SU-DHL-6 (cell line): ENCODE measurements around the gene RAB40B.

ENCODE experiments used
- H2AFZ ChIP-seq: fragments of 200-600 bp; sonication (generic); 2 replicates; pipeline ENCODE4 v1.6.1; 2014; ENCODE audit warnings: low read depth, mild to moderate bottlenecking, moderate library complexity, mixed read lengths, antibody characterized with exemption, low read length; ENCODE audit not compliant: severe bottlenecking
- H3F3A ChIP-seq: fragments of 200-600 bp; shearing (Covaris generic); 2 replicates; pipeline ENCODE4 v1.6.0; 2016; ENCODE audit warnings: antibody characterized with exemption, mild to moderate bottlenecking; ENCODE audit not compliant: insufficient read depth
- H3K27ac ChIP-seq: fragments of 200-600 bp; sonication (generic); 2 replicates; pipeline ENCODE4 v1.5.1; 2016; ENCODE audit warnings: low read depth, mild to moderate bottlenecking, low read length, moderate library complexity, mixed read lengths
- H3K27me3 ChIP-seq: fragments of 200-600 bp; sonication (generic), shearing (Covaris generic); 2 replicates; pipeline ENCODE4 v1.6.0; 2014; ENCODE audit warnings: mild to moderate bottlenecking, low read length
- H3K36me3 ChIP-seq: fragments of 200-600 bp; sonication (generic); 2 replicates; pipeline ENCODE4 v1.6.1; 2014; ENCODE audit warnings: mild to moderate bottlenecking, low read length, mixed read lengths
- H3K4me2 ChIP-seq: fragments of 300-600, 200-600 bp; shearing (Covaris generic), sonication (generic); 2 replicates; pipeline ENCODE4 v1.6.0; 2014; ENCODE audit warnings: low read length, low read depth, mild to moderate bottlenecking; ENCODE audit not compliant: poor library complexity, severe bottlenecking
- H3K4me3 ChIP-seq: fragments of 200-600 bp; sonication (generic); 2 replicates; pipeline ENCODE4 v1.5.1; 2014; ENCODE audit warnings: antibody characterized with exemption, low read length, mild to moderate bottlenecking, mixed read lengths; ENCODE audit not compliant: insufficient read depth, poor library complexity, severe bottlenecking
- H3K79me2 ChIP-seq: fragments of 200-600 bp; sonication (generic); 2 replicates; pipeline ENCODE4 v1.6.1; 2014; ENCODE audit warnings: mild to moderate bottlenecking, low read length, moderate library complexity; ENCODE audit not compliant: insufficient read depth
- H3K9ac ChIP-seq: fragments of 200-600 bp; sonication (generic); 2 replicates; pipeline ENCODE4 v1.7.0; 2014; ENCODE audit warnings: mild to moderate bottlenecking, low read length
- H3K9me2 ChIP-seq: fragments of 200-600 bp; sonication (generic); replicated peaks from 2 replicates; pipeline ENCODE4 v1.6.1; 2014; ENCODE audit warnings: low read length; ENCODE audit not compliant: insufficient read depth
- H3K9me3 ChIP-seq: fragments of 200-600 bp; sonication (generic); 2 replicates; pipeline ENCODE4 v1.6.1; 2014; ENCODE audit warnings: low read length, mixed read lengths; ENCODE audit not compliant: insufficient read depth
- H4K20me1 ChIP-seq: fragments of 200-600 bp; sonication (generic); 2 replicates; pipeline ENCODE4 v1.6.1; 2014; ENCODE audit warnings: low read depth, mild to moderate bottlenecking, antibody characterized with exemption, low read length, moderate library complexity, mixed read lengths
- CTCF ChIP-seq: fragments of 200-600 bp; sonication (generic); IDR thresholded peaks from one replicate; pipeline ENCODE4 v1.5.1; 2017; ENCODE audit warnings: antibody characterized with exemption, mild to moderate bottlenecking, low read length, moderate library complexity; ENCODE audit not compliant: insufficient read depth, poor library complexity, severe bottlenecking
- EZH2phosphoT487 ChIP-seq: fragments of 200-600 bp; sonication (generic), shearing (Covaris generic); conservative IDR thresholded peaks from 2 replicates; pipeline ENCODE4 v1.6.1; 2018; ENCODE audit warnings: mild to moderate bottlenecking, antibody characterized with exemption, low read length, moderate library complexity, mixed read lengths

Gene RAB40B

GRCh38 chr17:82702231-82702927, 3.9 kb upstream of the RAB40B start:
- Histone ChIP-seq H4K20me1 (no peaks in the 10 kb centered on the region), H3K27ac (no peak overlapping the region), H3K36me3 (no peaks in the 10 kb centered on the region), H3K27me3 (no peaks in the 10 kb centered on the region), H3K9me2 (no peaks in the 10 kb centered on the region), H3K9me3 (no peaks in the 10 kb centered on the region), H3K4me2 (no peak overlapping the region), H3K9ac (no peak overlapping the region), H3K4me3 (no peak overlapping the region), H3K79me2 (no peaks in the 10 kb centered on the region), H3F3A (no peaks in the 10 kb centered on the region), H2AFZ (no peak overlapping the region)
- no peak for TF ChIP-seq EZH2phosphoT487
- TF ChIP-seq CTCF = no peak

GRCh38 chr17:82699551-82699950, 1.1 kb upstream of the RAB40B start:
- Histone ChIP-seq H3K9me3 (peaks cover 5% of the 10 kb centered on the region; the same call in 1 of the 2 replicates), H3K27ac (no peak overlapping the region), H3K4me3 (no peak overlapping the region), H3K36me3 (no peaks in the 10 kb centered on the region), H2AFZ (no peak overlapping the region), H3K4me2 (no peak overlapping the region), H4K20me1 (no peaks in the 10 kb centered on the region), H3K9ac (no peak overlapping the region), H3K9me2 (no peaks in the 10 kb centered on the region), H3K79me2 (no peaks in the 10 kb centered on the region), H3F3A (no peaks in the 10 kb centered on the region), H3K27me3 (no peaks in the 10 kb centered on the region)
- TF ChIP-seq EZH2phosphoT487 (no peak), CTCF (no peak)

GRCh38 chr17:82698974-82699442, 510 bp upstream of the RAB40B start:
- Histone ChIP-seq H3K27me3 (no peaks in the 10 kb centered on the region), H3K9me2 (no peaks in the 10 kb centered on the region), H3K9me3 (peaks cover 10% of the 10 kb centered on the region), H3K9ac (no peak overlapping the region), H3F3A (no peaks in the 10 kb centered on the region), H4K20me1 (no peaks in the 10 kb centered on the region), H3K79me2 (no peaks in the 10 kb centered on the region), H3K4me3 (no peak overlapping the region), H3K27ac (no peak overlapping the region), H3K36me3 (no peaks in the 10 kb centered on the region), H2AFZ (no peak overlapping the region), H3K4me2 (peak overlapping the region; percentile 10)
- TF ChIP-seq EZH2phosphoT487 = no peak
- TF ChIP-seq CTCF = no peak
